Measurements from ENCODE around the gene ACAD8.

GRCh38 chr11:134228625-134229024 lies 24.7 kb upstream of the ACAD8 start:
- TF ChIP-seq CTCF (conservative IDR thresholded peaks at IDR 0.05; ENCODE audit: low read length) (no peak), EZH2phosphoT487 (IDR thresholded peaks at IDR 0.05; ENCODE audit: borderline replicate concordance) (no peak)
